Keratinocyte (primary cell): ENCODE results near the gene TNFRSF4. TPM values are rescaled to one million over a fixed set of nuclear protein-coding genes. Genes with fewer than 3 reads are reported as not detected.

ENCODE experiments used
- DNase-seq: peaks from one replicate; pipeline ENCODE4 v3.0.0-alpha.2; 2011; ENCODE audit warnings: low read depth, missing footprints, low spot score
- FAIRE-seq: peaks from 2 replicates; lab custom pipeline; 2011; peaks lifted over from hg19 to GRCh38; lab: Jason Lieb, UNC
- H2AFZ ChIP-seq: 2 replicates; pipeline ENCODE4 v1.6.0; 2012; ENCODE audit warnings: low read length, control low read depth, inconsistent platforms; ENCODE audit not compliant: control insufficient read depth
- H3K27ac ChIP-seq: 2 replicates; pipeline ENCODE4 v1.5.1; 2011; ENCODE audit warnings: low read length; ENCODE audit not compliant: control insufficient read depth, insufficient read depth
- H3K27me3 ChIP-seq: 3 replicates; pipeline ENCODE4 v1.6.0; 2011; ENCODE audit warnings: low read length; ENCODE audit not compliant: control insufficient read depth, insufficient read depth; ENCODE audit errors: extremely low read depth
- H3K36me3 ChIP-seq, 2 experiments: 2 replicates in 1 of 2; 3 replicates in 1 of 2; pipeline ENCODE4 v1.5.1; 2011; ENCODE audit warnings: low read length in 2 of 2, mild to moderate bottlenecking in 1 of 2; ENCODE audit not compliant: control insufficient read depth in 2 of 2, insufficient read depth in 2 of 2; ENCODE audit errors: extremely low read depth in 1 of 2
- H3K4me1 ChIP-seq: 3 replicates; pipeline ENCODE4 v1.5.1; 2011; ENCODE audit warnings: low read length; ENCODE audit not compliant: control insufficient read depth, insufficient read depth; ENCODE audit errors: extremely low read depth
- H3K4me2 ChIP-seq: 3 replicates; pipeline ENCODE4 v1.6.0; 2011; ENCODE audit warnings: low read depth, low read length; ENCODE audit not compliant: control insufficient read depth, insufficient read depth; ENCODE audit errors: extremely low read depth
- H3K4me3 ChIP-seq, 3 experiments: fragments of 200-600 bp in 1 of 3; sonication (generic) in 1 of 3; 2 replicates in 2 of 3; 3 replicates in 1 of 3; pipeline ENCODE4 v1.5.1; 2011 to 2016; ENCODE audit warnings: low read length in 3 of 3, mild to moderate bottlenecking in 3 of 3, control low read depth in 2 of 3, inconsistent platforms in 1 of 3, low read depth in 1 of 3, mixed read lengths in 1 of 3, mixed run types in 1 of 3, moderate library complexity in 1 of 3; ENCODE audit not compliant: control insufficient read depth in 2 of 3, insufficient read depth in 2 of 3; ENCODE audit errors: extremely low read depth in 1 of 3
- H3K79me2 ChIP-seq: 2 replicates; pipeline ENCODE4 v1.6.0; 2012; ENCODE audit warnings: low read length; ENCODE audit not compliant: control insufficient read depth, insufficient read depth
- H3K9ac ChIP-seq: 3 replicates; pipeline ENCODE4 v1.6.0; 2011; ENCODE audit warnings: low read length; ENCODE audit not compliant: control insufficient read depth, insufficient read depth; ENCODE audit errors: extremely low read depth
- H3K9me1 ChIP-seq: 3 replicates; pipeline ENCODE4 v1.6.0; 2011; ENCODE audit warnings: low read length; ENCODE audit not compliant: control insufficient read depth, insufficient read depth; ENCODE audit errors: extremely low read depth
- H3K9me3 ChIP-seq: 2 replicates; pipeline ENCODE4 v1.5.1; 2012; ENCODE audit warnings: low read depth, low read length; ENCODE audit not compliant: control insufficient read depth
- H4K20me1 ChIP-seq: 3 replicates; pipeline ENCODE4 v1.6.0; 2011; ENCODE audit warnings: low read length; ENCODE audit not compliant: control insufficient read depth, insufficient read depth; ENCODE audit errors: extremely low read depth
- CTCF ChIP-seq, 3 experiments: IDR thresholded peaks in 1 of 3; conservative IDR thresholded peaks in 1 of 3; optimal IDR thresholded peaks in 1 of 3; 2 replicates in 2 of 3; 3 replicates in 1 of 3; pipeline versions ENCODE3 to v1.5.1; 2011; ENCODE audit warnings: low read length in 3 of 3, mild to moderate bottlenecking in 3 of 3, moderate library complexity in 2 of 3, control low read depth in 1 of 3, inconsistent platforms in 1 of 3; ENCODE audit not compliant: insufficient read depth in 2 of 3; ENCODE audit errors: extremely low read depth in 1 of 3
- EZH2 ChIP-seq: IDR thresholded peaks from one replicate; pipeline ENCODE4 v1.6.1; 2012; ENCODE audit warnings: inconsistent platforms, mild to moderate bottlenecking, low read length, moderate library complexity
- dilution Hi-C: fragments of 300-500 bp; cut with MboI; formaldehyde crosslinking; loops from one replicate; pipeline ENCODE4 v1.7.0; 2020; ENCODE audit warnings: low sequenced_read_pairs; ENCODE audit not compliant: extremely low pct_ligation_motif_present
- polyA plus RNA-seq, 5 experiments: library from polyadenylated mRNA; depleted of rRNA in 3 of 5; stranded (reverse) in 3 of 5; stranded (forward) in 1 of 5; unstranded in 1 of 5; fragments of >200 nt; gene quantifications; 1 replicate in 1 of 5; 2 replicates in 3 of 5; 3 replicates in 1 of 5; pipeline versions ENCODE4 v1.2.1 to v1.2.3, GENCODE V29; 2011 to 2012; ENCODE audit warnings: missing spikeins in 2 of 5, low read depth in 1 of 5, low replicate concordance in 1 of 5

The TNFRSF4 gene
- polyA plus RNA-seq, 1 donor (not counting 4 experiments of a cell fraction or from before 2014, with no cell fraction given): not detected

- no peak overlapping the region for H2AFZ ChIP-seq
- H3K79me2 ChIP-seq: peaks cover 76% of the 10 kb centered on the region
- peaks cover 8% of the 10 kb centered on the region for H3K4me1 ChIP-seq
- no peak for DNase-seq
- H3K27me3 ChIP-seq: no peaks in the 10 kb centered on the region
- peaks cover 4% of the 10 kb centered on the region for H3K9me3 ChIP-seq
- peaks cover 5% of the 10 kb centered on the region for H4K20me1 ChIP-seq
- dilution Hi-C loops: no loop called here
- H3K9me1 ChIP-seq: no peaks in the 10 kb centered on the region
- no peak for FAIRE-seq
- H3K36me3 ChIP-seq: peaks cover 14 to 32% of the 10 kb centered on the region in 2 experiments
- no peak for TF ChIP-seq EZH2
- no peak for TF ChIP-seq CTCF (optimal IDR thresholded peaks at IDR 0.05 in 1 of 3, IDR thresholded peaks at IDR 0.05 in 1 of 3, conservative IDR thresholded peaks at IDR 0.05 in 1 of 3; ENCODE audit: extremely low read depth in 1 of 3, insufficient read depth in 2 of 3, low read length in 3 of 3)
- H3K27ac ChIP-seq: no peak overlapping the region
- H3K9ac ChIP-seq: no peak overlapping the region
- no peak overlapping the region for H3K4me3 ChIP-seq
- no peak overlapping the region for H3K4me2 ChIP-seq
Measured at GRCh38 chr1:1228187-1228586, 14.2 kb upstream of the TNFRSF4 start.

- H3K27ac ChIP-seq: no peak overlapping the region
- no peak overlapping the region for H2AFZ ChIP-seq
- peaks cover 5% of the 10 kb centered on the region for H4K20me1 ChIP-seq
- no peaks in the 10 kb centered on the region for H3K27me3 ChIP-seq
- TF ChIP-seq EZH2 (no peak), CTCF (optimal IDR thresholded peaks at IDR 0.05 in 1 of 3, IDR thresholded peaks at IDR 0.05 in 1 of 3, conservative IDR thresholded peaks at IDR 0.05 in 1 of 3; ENCODE audit: extremely low read depth in 1 of 3, insufficient read depth in 2 of 3, low read length in 3 of 3) (no peak)
- peaks cover 22 to 36% of the 10 kb centered on the region in 2 experiments for H3K36me3 ChIP-seq
- no peak overlapping the region for H3K9ac ChIP-seq
- no peaks in the 10 kb centered on the region for H3K9me3 ChIP-seq
- dilution Hi-C loops: no loop called here
- FAIRE-seq (no peak), DNase-seq (no peak)
- H3K4me1 ChIP-seq: peaks cover 8% of the 10 kb centered on the region
- H3K4me2 ChIP-seq: no peak overlapping the region
- no peak overlapping the region for H3K4me3 ChIP-seq
- no peaks in the 10 kb centered on the region for H3K9me1 ChIP-seq
- peaks cover 70% of the 10 kb centered on the region for H3K79me2 ChIP-seq
Measured at GRCh38 chr1:1227386-1227785, 13.4 kb upstream of the TNFRSF4 start.
